Lower leg skin (tissue), 3 donors: ENCODE results near the gene TPST2.

Experiments
- POLR2A ChIP-seq, 2 donors: fragments of 450-650 bp; IDR thresholded peaks; one replicate each; pipeline ENCODE4 v1.6.1; 2016 to 2017; ENCODE audit warnings: antibody characterized with exemption in 2 of 2, mild to moderate bottlenecking in 1 of 2, moderate library complexity in 1 of 2
- TF ChIP-seq, protein P1 (sequence below), 3 donors: fragments of 450-650 bp; IDR thresholded peaks; one replicate each; pipeline ENCODE4 v1.5.1; 2016; ENCODE audit warnings: antibody characterized with exemption in 3 of 3, mild to moderate bottlenecking in 3 of 3, moderate library complexity in 2 of 3

DNA sequence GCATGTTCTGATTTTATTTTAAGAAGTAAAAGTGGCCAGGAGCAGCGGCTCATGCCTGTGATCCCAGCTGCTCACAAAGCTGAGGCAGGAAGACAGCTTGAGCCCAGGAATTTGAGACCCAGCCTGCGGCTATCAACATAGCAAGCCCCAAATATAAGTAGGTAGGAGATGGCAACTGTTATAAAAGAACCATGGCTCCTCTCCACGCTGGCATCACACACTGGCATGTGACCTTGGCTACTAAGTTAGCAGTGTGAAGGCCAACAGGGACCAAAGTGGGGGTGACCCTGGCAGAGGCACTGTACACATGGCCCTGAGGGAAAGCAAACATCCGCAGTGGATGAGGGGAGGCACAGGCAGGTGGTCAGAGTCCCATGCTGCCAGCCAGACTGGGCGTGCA lies 33.0 kb downstream of the TPST2 start:
- no peak for TF ChIP-seq POLR2A (IDR thresholded peaks at IDR 0.05)
- TF ChIP-seq, protein P1, sequence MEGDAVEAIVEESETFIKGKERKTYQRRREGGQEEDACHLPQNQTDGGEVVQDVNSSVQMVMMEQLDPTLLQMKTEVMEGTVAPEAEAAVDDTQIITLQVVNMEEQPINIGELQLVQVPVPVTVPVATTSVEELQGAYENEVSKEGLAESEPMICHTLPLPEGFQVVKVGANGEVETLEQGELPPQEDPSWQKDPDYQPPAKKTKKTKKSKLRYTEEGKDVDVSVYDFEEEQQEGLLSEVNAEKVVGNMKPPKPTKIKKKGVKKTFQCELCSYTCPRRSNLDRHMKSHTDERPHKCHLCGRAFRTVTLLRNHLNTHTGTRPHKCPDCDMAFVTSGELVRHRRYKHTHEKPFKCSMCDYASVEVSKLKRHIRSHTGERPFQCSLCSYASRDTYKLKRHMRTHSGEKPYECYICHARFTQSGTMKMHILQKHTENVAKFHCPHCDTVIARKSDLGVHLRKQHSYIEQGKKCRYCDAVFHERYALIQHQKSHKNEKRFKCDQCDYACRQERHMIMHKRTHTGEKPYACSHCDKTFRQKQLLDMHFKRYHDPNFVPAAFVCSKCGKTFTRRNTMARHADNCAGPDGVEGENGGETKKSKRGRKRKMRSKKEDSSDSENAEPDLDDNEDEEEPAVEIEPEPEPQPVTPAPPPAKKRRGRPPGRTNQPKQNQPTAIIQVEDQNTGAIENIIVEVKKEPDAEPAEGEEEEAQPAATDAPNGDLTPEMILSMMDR (IDR thresholded peaks at IDR 0.05) = no peak
